RKO (cell line): ENCODE measurements around the gene TIMM8B.
"Not testable (repeated sequence)": the region's sequence is repeated elsewhere in the genome, so short reads cannot be mapped to it uniquely, and the experiment has no call there.

Experiments
- DNase-seq: peaks from one replicate; pipeline ENCODE4 v3.0.0-alpha.2; 2016; ENCODE audit warnings: low spot score

TIMM8B gene, protein sequence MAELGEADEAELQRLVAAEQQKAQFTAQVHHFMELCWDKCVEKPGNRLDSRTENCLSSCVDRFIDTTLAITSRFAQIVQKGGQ

DNA sequence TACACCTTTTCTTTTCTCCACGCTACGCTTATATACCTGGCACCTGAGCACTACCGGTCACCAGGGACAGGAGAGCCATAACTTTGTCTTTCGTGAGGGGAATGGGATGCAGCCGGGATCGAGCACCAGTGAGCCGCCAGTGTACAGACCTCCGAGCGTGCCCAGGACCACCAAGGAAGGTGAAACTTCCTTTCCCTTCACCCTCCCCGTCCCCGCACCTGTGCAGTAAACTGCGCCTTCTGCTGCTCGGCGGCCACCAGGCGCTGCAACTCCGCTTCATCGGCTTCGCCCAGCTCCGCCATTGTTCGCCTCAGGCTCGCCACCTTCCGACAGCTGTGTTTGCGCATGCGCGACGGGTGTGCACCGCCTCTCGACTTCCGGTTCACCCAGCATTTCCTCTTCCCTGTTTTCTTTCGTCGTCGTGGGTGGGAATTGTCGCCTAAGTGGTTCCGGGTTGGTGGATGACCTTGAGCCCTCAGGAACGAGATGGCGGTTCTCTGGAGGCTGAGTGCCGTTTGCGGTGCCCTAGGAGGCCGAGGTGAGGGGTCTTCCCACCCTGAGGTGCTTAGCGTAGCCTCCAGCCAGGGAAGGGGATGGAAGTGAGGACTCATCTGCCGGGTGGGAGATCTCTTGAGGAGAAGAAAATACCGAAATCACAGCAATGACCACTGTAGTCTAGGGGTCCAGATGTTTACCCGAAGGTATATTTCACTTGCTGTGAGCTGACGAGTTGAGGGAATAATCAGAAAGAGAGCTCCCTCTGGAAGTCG is at the start of gene TIMM8B, which contains the start of gene SDHD:
TIMM8B (minus strand) TSS at position 335 of the 770 bp plus-strand sequence; CDS start at position 302, 33 bp downstream.
SDHD (plus strand) TSS at position 452 of the 770 bp plus-strand sequence; CDS start at position 487, 35 bp downstream.
- peak; percentile 98 for DNase-seq

DNA sequence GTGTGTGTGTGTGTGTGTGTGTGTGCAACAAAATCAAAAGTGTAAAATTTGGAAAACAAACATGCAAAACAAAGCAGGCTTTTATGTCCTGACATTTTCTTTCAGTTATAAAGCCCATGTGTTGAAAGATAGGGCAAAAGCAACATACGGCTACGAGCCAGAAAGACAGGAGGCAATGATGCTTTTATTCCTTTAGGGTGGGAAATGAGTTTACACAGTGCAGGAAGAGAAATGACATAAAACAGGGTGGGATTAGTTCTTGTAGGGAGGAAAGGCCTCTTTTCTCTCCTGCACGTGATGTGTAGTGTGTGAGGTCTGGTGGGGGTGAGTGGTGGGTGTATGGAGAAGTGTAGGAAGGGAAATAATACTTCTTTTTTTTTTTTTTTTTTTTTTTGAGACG is 47.9 kb upstream of the TIMM8B start:
- no peak for DNase-seq

DNA sequence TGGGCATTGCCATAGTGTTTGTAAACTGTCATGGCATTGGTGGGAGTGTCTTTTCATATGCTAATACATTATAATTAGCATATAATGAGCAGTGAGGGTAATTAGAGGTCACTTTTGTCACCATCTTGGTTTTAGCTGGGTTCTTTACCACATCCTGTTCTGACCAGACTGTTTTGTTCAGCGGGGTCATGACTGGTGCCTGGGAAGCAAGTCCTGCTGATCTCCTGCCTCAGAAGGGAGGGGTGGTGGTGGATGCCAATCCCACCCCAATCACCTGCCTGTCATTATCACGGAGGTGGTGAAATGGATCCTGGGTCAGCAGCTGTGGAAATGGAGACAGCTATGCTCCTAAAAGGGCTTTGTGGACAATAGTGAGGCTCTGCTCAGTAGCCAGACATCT is 46.2 kb upstream of the TIMM8B start:
- no peak for DNase-seq

DNA sequence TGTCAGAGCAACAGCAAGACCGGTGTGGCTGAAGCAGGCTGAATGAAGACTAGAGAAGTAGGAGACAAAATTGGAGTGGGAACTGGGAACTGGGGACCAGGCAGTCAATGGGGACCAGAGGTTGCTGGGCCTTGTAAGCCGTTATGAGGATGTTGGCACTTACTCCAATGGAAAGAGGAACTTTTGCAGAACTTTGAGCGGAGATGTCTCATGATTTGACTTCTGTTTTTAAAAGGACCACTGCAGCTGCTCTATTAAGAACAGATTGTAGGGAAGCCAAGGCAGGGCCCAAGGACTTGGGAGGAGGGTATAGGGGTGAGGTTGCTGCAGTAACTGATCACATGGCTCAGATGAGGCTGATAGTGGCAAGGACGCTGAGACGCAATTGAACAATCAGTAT is 43.1 kb upstream of the TIMM8B start:
- DNase-seq = no peak

DNA sequence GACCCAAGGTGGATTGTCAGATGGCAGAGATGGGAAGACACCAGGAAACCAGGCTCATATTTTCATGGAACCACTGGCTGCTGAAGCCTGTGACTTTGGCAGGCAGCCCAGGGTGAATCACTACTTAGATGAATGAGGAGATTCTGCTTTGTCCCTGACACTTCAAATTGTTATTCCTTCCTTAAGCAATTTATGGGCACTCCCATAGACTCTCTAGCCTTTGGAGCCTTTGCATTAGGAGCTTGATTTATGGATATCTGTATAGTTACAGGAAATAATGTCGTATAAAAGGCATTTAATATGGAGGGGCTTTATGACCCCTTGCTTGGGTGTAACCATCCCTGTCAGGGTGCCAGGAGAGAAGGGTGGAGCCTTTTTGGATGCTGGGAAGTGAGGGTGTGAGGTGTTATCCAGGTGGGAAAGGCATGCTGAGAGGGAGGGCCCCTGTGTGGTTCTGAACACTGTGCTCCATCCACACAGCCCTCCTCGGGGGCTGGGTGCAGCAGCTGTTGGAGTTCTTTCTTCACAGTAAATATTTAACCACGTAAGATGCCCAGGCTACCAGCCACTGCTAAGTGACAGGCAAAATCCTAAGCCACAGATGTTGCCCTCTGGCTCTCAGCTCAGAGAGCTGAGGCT is 42.0 kb upstream of the TIMM8B start:
- DNase-seq = peak; percentile 50

DNA sequence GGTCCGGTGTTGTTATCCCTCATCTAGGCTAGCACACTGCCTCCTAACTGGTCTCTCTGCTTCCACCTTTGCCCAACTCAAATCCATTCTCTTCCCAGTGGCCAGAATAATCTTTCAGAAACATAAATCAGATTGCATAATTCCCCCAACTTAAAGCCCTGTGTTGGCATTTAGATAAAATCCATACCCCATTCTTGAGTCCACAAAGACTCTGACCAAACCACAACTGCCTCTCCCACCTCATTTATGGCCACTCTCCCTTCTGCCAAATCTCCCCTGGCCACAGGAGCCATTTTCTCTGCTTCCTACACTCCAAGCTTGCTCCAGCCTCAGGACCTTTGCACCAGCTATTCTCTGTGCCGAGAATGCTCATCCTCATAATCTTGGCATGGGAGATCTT is 40.5 kb upstream of the TIMM8B start:
- DNase-seq = no peak

DNA sequence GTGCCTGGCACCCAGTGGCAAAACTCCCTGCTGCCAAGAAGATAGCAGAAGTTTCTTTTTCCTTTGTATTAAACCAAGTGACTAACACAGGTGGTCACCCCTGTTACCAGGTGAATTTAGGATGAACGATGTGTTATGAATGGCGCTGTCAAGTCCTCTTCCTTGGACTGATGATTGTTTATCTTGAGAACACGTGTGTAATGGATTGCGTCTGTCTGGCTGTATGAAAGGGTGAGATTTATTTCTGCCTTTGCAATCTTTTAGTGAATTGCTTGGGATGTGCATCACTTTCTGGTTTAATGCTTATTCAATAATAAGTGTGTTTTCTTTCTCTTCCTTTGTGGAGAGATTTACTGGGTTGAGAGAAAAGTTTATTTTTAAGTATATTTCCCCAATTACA is 36.6 kb upstream of the TIMM8B start:
- no peak for DNase-seq

DNA sequence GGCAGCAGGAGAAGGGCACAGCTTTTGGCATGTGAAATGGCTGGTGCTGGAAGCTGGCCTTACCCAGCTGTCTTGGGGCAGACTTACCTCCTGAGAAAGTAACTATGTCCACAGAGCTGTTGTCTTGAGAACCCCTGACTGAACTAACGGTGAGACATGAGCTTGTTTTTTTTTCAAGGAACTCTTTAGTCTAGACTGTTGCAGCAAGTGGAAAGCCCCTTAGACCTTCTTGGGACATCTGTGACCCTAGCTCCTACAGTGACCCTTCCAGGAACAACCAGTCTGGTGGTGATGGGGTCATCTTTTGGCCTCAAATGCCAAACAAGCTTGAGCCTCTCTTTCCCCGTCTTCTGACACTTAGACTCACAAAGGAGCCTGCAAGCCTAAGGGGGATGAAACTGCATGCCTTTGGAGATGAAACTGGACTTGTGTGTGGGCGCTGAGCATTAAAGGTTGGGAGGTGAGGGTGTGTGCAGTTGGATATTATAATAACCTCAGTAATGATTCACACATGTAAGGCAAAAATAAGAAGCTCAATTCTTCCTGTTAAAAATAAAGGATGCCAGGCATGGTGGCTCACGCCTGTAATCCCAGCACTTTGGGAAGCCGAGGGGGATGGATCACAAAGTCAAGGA is 35.5 kb upstream of the TIMM8B start:
- no peak for DNase-seq

DNA sequence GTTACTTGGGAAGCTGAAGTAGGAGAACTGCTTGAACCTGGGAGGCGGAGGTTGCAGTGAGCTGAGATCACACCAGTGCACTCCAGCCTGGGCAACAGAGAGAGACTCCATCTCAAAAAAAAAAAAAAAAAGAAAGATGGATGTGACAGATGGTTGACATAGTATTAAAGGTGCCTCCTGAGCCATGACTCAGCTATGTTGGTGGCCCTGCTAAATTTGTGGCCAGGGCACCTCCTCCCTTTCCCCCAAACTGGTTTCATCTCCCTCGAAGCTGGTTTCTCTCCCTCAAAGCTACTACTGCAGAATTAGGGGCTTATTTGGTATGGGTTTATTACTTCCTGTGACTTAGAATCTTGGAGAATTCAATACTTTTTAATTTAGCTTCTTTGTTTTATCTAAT is 31.6 kb upstream of the TIMM8B start:
- no peak for DNase-seq

DNA sequence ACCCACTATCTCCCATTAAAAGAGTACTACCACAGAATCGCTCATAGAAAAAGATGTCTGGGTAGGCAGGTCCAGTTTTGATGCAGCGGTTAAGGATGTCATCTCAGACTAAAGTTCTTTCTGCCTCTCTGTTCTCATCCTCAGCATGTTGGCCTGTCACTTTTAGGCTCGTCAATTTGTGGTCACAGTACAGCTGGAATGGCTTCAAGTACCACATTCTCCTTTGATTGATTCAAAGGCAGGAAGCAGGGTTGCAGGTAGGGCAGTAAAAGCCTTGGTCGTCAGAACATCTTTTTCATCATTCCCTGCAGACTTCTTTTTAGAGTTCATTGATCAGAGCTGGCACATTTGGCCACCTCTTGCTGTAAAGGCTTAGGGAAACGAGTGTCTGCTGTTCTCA is 28.8 kb upstream of the TIMM8B start:
- DNase-seq = no peak

DNA sequence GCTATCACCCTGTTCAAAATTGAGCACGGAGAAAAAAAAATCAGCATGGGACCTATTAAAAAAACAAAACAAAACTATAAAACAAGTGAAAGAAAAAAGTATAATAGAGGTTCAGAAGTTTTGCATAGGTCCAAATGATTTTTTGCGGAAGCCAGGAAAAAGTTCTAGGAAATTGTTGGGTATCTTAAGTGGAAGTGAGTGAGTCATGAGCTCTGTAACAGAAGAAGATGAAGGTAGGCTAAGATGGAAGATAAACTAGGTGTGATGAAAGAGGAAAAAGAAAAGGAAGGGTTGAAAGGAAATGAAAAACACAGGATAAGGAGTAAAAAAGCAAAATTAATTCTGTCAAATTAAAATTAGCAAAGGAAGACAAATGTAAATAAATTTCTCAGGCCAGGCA is 27.9 kb upstream of the TIMM8B start:
- no peak for DNase-seq

DNA sequence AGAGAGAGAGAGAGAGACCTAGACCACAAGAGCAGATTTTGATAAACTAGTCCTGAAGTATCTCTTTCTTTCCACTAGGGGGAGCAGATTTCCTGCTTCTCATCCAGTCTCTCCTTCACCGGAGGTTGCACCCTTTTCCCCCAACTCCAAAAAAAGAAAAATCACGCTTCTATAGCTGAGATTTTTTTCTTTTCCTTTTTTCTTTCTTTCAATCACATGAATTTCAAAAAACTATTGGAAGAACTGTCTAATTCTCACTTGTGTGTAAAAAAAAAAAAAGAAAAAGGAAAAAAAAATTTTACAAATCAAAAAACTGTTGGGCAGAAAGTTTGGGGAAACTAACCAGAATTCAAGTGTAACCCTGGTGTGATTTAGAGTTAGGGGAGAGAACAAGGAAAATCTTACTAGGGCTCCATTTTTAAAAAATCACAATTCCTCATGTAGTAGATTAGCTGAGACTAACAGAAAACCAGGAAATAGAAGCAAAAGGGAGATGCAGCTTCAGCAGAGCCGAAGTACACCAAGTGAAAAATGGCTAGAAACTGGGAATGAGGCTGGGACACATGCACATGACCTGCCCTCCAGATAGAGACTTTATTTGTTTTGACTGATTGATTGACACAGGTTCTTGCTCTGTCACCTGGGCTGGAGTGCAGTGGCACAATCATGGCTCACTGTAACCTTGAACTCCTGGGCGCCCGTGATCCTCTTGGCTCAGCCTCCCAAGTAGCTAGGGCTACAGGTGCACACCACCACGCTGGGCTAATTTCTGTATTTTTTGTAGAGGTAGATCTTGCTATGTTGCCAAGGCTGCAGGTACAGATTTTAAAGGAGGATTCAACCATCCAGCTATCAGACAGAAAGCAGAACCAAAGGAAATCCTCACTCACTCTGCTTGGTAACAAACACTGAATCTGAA is 27.2 kb upstream of the TIMM8B start:
- DNase-seq = peak; percentile 83

DNA sequence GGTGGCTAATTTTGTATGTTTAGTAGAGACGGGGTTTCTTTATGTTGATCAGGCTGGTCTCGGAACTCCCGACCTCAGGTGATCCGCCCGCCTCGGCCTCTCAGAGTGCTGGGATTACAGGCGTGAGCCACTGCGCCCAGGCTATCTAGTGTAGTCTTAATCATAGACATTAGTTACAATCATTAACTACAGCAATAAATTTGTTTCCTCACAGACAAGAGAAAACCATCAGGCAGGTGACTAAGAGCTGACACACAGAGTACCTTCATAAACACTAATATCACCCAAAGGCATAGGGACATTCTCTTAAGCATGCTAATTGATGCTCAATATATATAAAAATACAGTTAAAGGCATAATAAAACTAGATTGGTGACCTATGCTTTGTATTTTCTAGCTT is 19.5 kb upstream of the TIMM8B start:
- no peak for DNase-seq

DNA sequence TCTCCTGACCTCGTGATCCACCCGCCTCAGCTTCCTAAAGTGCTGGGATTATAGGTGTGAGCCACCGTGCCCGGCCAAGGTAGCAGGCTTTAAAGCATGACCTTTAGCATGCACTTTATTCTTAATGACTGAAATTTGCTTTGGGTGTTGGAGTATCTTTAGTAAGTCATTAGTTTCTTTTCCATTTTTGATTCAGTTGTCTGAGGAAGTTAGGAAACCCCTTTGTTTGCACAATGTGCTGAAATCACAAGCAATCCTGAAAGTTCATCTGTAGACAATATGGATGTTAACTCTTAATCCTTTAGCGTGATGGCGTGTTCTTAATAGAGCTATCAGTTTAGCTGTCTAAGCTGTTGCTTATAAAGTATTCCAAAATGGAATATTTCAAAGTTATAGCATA is 16.9 kb upstream of the TIMM8B start:
- no peak for DNase-seq

DNA sequence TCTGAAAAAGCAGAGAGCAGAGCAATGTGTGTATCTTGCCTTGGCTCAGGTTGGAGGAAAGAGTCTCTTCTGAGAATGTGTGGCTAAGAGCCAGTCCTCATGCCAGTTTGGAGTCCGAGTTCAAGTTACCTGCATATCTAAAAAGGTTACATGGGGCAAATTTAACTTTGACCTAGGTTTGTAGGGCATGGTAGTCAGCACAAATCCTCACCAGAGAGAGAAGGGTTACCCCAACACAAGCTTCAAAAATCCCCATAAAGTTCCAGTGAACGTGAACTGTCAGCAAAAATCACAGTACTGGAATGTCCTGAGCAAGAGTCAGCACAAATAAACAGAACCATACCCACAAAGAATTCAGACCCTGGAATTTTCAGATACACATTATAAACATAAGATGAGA is 13.9 kb upstream of the TIMM8B start:
- DNase-seq = no peak

DNA sequence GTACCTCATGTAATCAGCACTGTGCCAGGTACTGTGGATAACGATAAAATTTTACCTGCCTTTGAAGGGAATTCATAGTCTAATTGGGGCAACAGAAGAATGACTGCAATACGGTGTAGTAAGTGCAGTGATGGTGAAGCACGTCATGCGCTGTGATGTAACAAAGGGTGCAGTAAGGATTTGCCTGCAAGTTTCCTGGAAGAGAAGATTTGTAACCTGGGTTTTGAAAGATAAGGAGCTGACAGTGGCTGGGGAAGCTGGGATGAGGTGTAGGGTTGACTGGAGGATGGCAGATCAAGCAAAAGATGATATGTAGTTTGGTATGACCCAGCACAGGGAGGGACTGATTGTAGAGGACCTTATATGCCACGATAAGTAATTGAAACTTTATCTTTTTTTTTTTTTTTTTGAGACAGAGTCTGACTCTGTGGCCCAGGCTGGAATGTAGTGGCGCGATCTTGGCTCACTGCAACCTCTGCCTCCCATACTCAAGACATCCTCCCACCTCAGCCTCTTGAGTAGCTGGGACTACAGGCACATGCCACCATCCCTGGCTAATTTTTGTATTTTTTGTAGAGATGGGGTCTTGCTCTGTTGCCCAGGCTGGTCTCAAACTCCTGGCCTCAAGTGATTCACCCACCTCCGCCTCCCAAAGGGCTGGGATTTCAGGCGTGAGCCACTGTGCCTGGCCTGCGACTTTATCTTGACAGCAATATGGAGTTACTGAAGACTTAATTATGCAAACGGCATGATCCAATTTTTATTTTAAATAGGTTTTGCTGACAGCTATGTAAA is 11.4 kb upstream of the TIMM8B start:
- DNase-seq = no peak

DNA sequence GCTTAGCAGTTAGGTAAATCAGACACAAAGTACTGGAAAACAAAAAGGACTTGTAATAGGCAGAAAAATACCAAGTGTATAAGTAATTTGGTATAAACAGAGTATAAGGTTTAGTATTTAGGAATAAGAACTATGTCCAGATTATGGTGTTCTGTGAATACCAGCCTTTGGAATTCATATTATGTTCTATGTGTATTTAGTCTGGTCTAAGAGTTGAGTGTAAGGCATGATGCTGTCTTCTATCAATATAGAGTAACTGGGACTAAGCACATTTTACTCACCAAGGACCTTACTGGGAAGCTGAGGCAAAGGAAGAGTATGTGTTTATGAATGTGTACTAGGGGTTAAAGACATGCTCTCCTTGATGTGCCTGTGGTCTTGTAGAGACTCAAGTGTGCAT is 9.6 kb upstream of the TIMM8B start:
- DNase-seq = no peak

DNA sequence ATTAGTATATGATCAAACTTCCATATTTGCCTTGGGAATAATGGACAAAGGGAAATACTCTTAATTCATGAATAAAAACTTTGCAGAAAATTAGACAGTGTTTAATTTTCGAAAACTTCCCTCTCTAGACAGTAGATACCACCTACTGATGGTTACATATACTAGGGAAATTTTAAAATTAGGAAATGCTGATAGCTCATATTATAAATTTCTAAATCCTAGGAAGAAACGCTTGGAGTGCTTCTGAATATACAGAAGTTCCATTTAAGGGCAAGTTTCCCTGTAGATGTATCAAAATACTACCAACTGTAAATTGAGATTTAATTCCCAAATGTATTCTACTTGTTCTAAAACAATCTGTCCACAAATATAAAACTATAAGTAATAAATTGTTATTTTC is 8.7 kb upstream of the TIMM8B start:
- not testable (repeated sequence) for DNase-seq

DNA sequence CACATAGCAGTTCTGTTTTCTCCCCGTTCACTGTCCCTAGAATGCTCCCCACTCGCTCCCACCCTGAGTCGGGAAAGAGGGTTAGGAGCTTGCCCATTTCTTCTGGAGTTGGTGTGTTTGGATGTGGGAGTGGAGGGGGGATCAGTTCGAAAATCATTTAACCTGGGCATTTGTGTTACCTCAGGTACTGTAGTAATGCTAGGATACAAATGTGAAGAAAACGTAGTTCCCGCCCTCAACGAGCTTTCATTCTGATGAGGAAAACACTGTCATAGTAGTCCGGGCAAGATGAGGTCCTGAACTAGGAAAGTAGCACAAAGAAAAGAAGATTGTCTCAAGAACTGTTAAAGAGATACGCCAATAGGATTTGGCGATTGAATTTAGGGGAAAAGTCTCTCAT is 656 bp upstream of the TIMM8B start:
- DNase-seq = peak; percentile 44

DNA sequence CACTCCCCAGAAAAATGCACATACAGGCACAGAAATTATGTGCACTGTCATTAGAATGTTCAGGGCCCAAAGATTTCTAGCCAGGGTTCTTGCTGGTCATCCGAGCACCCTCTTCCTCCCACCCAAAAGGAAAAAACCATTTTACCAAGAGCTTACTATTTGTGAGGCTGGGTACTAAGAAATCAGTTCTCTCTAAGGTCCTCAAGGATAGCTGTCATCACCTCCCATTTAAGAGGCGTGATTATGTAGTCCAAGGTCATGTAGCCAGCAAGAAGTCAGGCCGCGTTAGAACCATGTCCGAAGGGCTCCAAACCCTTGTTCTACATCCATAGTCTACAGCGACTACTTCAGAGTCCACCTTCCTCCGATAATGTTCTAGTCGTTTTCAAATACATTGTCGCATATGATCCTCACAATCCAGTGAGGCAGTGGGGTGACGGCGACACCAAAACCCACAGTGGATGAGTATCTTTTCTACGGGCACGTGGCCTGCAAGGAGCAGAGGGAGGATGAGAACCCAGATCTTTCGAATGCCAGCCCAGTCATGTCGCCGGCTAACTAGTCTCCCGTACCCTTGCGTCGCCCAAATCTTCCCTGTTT is 634 bp downstream of the TIMM8B start:
- peak; percentile 69 for DNase-seq

DNA sequence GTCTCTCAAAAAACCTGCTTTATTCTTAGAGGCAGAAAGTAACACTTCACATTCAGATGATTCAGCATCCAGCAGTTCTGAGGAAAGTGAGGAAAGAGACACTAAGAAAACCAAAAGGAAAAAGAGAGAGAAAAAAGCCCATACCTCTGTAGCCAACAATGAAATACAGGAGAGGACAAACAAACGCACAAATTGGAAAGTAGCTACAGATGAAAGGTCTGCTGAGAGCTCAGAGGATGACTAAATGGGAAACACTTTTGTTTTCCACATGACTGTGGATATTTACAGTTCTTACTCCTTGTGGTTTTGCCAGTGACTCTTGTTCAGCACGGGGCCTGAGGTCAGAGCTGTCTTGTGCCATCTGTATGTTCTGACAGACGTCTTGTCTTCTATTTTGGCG is 3.8 kb downstream of the TIMM8B start:
- DNase-seq = peak; percentile 85
